Esophagus muscularis mucosa (tissue), 4 donors: ENCODE data around the gene SH3BP4. TPM values are rescaled to one million over a fixed set of nuclear protein-coding genes. Genes with fewer than 3 reads are reported as not detected.

ENCODE experiments used
- DNase-seq: peaks from one replicate; pipeline ENCODE4 v3.0.0-alpha.2; 2017; ENCODE audit errors: extremely low spot score
- H3K27ac ChIP-seq, 4 donors: fragments of 200-600 bp; sonication (generic); replicated peaks in 1 of 4; 1 replicate in 3 of 4; 2 replicates in 1 of 4; pipeline ENCODE4 v1.5.1; 2016 to 2019; ENCODE audit warnings: mild to moderate bottlenecking in 1 of 4
- H3K27me3 ChIP-seq, 4 donors: fragments of 200-600 bp; sonication (generic); one replicate each; pipeline versions ENCODE4 v1.5.1 to v1.6.0; 2016 to 2019
- H3K36me3 ChIP-seq, 4 donors: fragments of 200-600 bp; sonication (generic); one replicate each; pipeline ENCODE4 v1.5.1; 2016 to 2019
- H3K4me1 ChIP-seq, 4 donors: fragments of 200-600 bp; sonication (generic); one replicate each; pipeline ENCODE4 v1.5.1; 2016 to 2019
- H3K4me3 ChIP-seq, 4 donors: fragments of 200-600 bp; sonication (generic); 1 replicate in 2 of 4; 2 replicates in 2 of 4; pipeline ENCODE4 v1.5.1; 2016 to 2019; ENCODE audit warnings: mild to moderate bottlenecking in 4 of 4, moderate library complexity in 1 of 4
- H3K9me3 ChIP-seq, 4 donors: fragments of 200-600 bp; sonication (generic); 1 replicate in 3 of 4; 2 replicates in 1 of 4; pipeline ENCODE4 v1.5.1; 2016 to 2019
- EP300 ChIP-seq: sonication (generic); formaldehyde crosslinking; IDR thresholded peaks from one replicate; pipeline ENCODE4 v1.6.1; 2017; ENCODE audit warnings: antibody characterized with exemption
- POLR2A ChIP-seq: fragments of 450-650 bp; IDR thresholded peaks from one replicate; pipeline ENCODE4 v1.6.1; 2017; ENCODE audit warnings: antibody characterized with exemption, moderate library complexity, mild to moderate bottlenecking, low read depth
- POLR2AphosphoS5 ChIP-seq, 2 donors: sonication (generic); formaldehyde crosslinking; IDR thresholded peaks; one replicate each; pipeline ENCODE4 v1.6.1; 2017; ENCODE audit warnings: antibody characterized with exemption in 2 of 2
- WGBS: methylation state at CpG from one replicate; pipeline ENCODE4 v1.1.5; 2018; 5-methylcytosine and 5-hydroxymethylcytosine counted together
- intact Hi-C: fragments of 100-400 bp; cut with DNase I; formaldehyde crosslinking; loops from one replicate; pipeline ENCODE4 v1.15.1; 2023
- total RNA-seq, 4 donors: library from RNA; depleted of rRNA; stranded (reverse); fragments of >200 nt; gene quantifications; one replicate each; pipeline versions ENCODE4 v1.1.0 to v1.2.1, GENCODE V29; 2016
- TF ChIP-seq, protein P1 (sequence below), 3 experiments: fragments of 200-600 bp in 2 of 3; fragments of 450-650 bp in 1 of 3; sonication (generic) in 2 of 3; IDR thresholded peaks; one replicate each; pipeline ENCODE4 v1.5.1; 2017 to 2019; ENCODE audit warnings: antibody characterized with exemption in 3 of 3, mild to moderate bottlenecking in 2 of 3, moderate library complexity in 1 of 3

Gene SH3BP4, protein sequence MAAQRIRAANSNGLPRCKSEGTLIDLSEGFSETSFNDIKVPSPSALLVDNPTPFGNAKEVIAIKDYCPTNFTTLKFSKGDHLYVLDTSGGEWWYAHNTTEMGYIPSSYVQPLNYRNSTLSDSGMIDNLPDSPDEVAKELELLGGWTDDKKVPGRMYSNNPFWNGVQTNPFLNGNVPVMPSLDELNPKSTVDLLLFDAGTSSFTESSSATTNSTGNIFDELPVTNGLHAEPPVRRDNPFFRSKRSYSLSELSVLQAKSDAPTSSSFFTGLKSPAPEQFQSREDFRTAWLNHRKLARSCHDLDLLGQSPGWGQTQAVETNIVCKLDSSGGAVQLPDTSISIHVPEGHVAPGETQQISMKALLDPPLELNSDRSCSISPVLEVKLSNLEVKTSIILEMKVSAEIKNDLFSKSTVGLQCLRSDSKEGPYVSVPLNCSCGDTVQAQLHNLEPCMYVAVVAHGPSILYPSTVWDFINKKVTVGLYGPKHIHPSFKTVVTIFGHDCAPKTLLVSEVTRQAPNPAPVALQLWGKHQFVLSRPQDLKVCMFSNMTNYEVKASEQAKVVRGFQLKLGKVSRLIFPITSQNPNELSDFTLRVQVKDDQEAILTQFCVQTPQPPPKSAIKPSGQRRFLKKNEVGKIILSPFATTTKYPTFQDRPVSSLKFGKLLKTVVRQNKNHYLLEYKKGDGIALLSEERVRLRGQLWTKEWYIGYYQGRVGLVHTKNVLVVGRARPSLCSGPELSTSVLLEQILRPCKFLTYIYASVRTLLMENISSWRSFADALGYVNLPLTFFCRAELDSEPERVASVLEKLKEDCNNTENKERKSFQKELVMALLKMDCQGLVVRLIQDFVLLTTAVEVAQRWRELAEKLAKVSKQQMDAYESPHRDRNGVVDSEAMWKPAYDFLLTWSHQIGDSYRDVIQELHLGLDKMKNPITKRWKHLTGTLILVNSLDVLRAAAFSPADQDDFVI
- total RNA-seq: 10 to 100 TPM; 25.3 to 63.1 (median 48.4) TPM

DNA sequence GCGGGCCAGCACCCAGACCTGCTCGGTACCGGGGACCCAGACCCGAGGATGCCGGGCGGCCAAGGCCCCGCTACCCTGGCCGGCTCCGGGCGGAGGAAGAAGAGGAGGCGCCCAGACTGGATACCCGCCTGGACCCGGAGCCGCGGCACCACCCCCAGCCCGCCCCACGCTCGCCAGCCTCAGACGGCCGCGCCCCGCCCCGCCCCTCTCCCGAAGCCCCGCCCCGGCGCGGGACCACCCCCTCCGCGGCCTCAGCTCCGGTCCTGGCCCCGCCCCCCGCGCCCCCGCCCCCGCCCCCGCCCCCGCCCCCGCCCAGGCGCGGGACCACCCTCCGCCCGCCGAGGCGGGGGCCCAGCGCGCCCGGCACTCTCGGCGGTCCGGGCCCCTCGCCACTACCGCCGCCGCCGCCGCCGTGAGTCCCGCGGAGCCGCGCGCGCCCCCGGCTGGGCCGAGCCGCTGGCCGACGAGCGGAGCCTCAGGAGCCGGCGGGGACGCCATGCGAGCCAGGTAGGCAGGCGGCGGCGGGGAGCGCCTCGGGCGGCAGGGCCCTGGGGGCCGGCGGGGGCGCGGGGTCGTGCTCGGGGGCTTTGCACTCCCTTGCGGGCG is at the start of gene SH3BP4:
SH3BP4 (plus strand) TSS at position 354 of the 606 bp plus-strand sequence. CDS start 82,986 bp downstream, outside the sequence.
- Histone ChIP-seq H3K27ac (peak within 1 kb of the TSS; percentile 85 to 88 (median 86)), H3K27me3 (peaks cover 0 to 4% (median 0%) of the 10 kb centered on the region in 4 donors), H3K36me3 (no peaks in the 10 kb centered on the region), H3K9me3 (no peaks in the 10 kb centered on the region), H3K4me1 (peaks cover 22 to 63% (median 48%) of the 10 kb centered on the region in 4 donors), H3K4me3 (peak within 1 kb of the TSS; percentile 80 to 96 (median 90))
- intact Hi-C loops: loop anchor here (2.0 to 10.0 kb wide), 2 partner anchors 99 to 143 kb away; no protein-coding TSS in a partner anchor
- DNase-seq: no peak
- WGBS: 0% methylated on average over 8 of the region's 88 CpGs
- no peak for TF ChIP-seq EP300
- TF ChIP-seq, protein P1, sequence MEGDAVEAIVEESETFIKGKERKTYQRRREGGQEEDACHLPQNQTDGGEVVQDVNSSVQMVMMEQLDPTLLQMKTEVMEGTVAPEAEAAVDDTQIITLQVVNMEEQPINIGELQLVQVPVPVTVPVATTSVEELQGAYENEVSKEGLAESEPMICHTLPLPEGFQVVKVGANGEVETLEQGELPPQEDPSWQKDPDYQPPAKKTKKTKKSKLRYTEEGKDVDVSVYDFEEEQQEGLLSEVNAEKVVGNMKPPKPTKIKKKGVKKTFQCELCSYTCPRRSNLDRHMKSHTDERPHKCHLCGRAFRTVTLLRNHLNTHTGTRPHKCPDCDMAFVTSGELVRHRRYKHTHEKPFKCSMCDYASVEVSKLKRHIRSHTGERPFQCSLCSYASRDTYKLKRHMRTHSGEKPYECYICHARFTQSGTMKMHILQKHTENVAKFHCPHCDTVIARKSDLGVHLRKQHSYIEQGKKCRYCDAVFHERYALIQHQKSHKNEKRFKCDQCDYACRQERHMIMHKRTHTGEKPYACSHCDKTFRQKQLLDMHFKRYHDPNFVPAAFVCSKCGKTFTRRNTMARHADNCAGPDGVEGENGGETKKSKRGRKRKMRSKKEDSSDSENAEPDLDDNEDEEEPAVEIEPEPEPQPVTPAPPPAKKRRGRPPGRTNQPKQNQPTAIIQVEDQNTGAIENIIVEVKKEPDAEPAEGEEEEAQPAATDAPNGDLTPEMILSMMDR (IDR thresholded peaks at IDR 0.05): no peak
- TF ChIP-seq POLR2A: no peak
- peak; percentile 13 to 75 for TF ChIP-seq POLR2AphosphoS5 (IDR thresholded peaks at IDR 0.05)

DNA sequence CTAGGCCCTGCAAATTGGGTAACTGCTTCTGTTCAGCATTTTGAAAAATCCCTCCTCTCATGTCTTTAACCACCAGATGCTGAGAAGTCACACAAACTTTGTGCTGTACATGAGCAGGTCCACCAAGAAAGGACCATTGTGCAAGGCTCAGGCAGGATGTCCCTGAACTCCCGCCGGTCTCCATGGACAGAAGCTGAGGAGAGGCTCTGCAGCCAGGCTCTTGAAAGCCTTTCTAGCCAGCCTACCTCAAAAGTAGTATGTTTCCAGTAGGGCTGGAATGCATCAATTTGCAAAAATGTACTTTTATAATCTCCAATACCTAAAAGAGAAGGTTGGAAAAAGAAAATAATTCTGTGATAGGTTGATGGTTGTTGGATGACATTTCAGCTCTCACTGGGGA is 47.0 kb upstream of the SH3BP4 start:
- Histone ChIP-seq H3K36me3 (no peaks in the 10 kb centered on the region), H3K27ac (no peak overlapping the region), H3K9me3 (no peaks in the 10 kb centered on the region), H3K4me1 (no peaks in the 10 kb centered on the region), H3K27me3 (no peaks in the 10 kb centered on the region), H3K4me3 (no peak overlapping the region)
- 93% methylated on average over 2 of the region's 2 CpGs for WGBS
- peak; percentile 80 for DNase-seq
- intact Hi-C loops: no loop called here
- no peak for TF ChIP-seq POLR2A
- no peak for TF ChIP-seq POLR2AphosphoS5 (IDR thresholded peaks at IDR 0.05)
- TF ChIP-seq, protein P1 (IDR thresholded peaks at IDR 0.05): no peak

DNA sequence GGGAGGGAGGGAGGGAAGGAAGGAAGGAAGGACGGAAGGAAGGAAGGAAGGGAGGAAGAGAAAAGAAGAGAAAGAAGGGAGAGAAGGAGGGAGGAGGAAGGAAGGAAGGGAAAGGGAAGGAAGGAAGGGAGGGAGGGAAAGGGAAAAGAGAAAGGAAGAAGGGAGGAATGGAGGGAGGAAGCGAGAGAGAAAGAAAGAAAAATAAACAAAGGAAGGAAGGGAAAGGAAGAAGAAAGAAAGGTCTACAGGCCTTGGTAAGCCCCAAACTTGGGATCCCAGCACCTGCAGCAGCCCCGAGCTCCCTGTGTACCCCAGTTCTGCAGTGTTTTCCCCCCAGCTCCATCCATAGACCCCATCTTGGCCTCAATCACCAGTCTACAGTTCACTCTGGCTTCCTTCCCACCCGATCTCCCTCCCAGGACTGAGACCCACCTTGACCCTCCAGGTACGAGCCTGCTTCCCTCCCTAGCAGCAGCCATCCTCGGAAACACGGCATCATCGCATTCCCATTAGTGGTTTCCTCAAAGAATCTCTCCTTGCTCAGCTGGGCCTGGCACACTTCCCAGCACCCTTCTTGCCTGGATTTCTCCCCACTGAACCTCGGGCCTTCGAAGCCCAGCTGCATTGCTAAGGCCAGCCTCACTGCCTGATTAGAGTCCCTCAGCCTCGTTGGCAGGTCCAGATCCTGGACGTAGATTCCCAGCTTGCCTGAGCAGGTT is 46.1 kb upstream of the SH3BP4 start:
- Histone ChIP-seq H3K4me1 (no peaks in the 10 kb centered on the region), H3K9me3 (no peaks in the 10 kb centered on the region), H3K27me3 (no peaks in the 10 kb centered on the region), H3K27ac (no peak overlapping the region), H3K4me3 (no peak overlapping the region), H3K36me3 (no peaks in the 10 kb centered on the region)
- 86% methylated on average over 12 of the region's 12 CpGs for WGBS
- TF ChIP-seq, protein P1 (IDR thresholded peaks at IDR 0.05): no peak
- TF ChIP-seq EP300 (no peak), POLR2AphosphoS5 (IDR thresholded peaks at IDR 0.05) (no peak), POLR2A (no peak)
- DNase-seq: peak; percentile 62
- intact Hi-C loops: no loop called here

DNA sequence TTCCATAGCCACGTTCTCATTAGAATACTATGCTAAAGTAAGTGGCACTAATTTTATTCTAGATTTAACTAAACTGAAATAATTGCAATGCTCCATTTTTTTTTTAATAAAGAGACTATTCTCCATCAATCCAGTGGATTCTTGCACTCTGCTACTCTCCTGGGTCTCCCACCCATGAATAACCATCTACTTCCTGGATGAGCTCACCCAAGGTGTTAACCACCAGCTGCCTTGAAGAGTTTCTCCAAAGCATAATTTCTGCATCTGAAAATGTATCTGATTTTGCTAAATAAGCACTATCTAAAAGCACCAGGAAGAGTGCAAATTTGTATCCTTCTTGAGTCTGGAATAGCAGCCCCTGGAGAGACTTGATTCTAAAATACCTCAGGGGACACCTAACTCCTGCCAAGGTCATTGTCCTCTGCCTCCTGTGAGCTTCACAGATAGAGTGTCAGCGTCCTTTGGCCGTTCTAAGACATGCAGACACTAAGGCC is 41.6 kb upstream of the SH3BP4 start:
- DNase-seq: no peak
- H3K36me3 ChIP-seq: no peaks in the 10 kb centered on the region
- H3K27me3 ChIP-seq: no peaks in the 10 kb centered on the region
- H3K9me3 ChIP-seq: no peaks in the 10 kb centered on the region
- no peak overlapping the region for H3K27ac ChIP-seq
- H3K4me3 ChIP-seq: no peak overlapping the region
- intact Hi-C loops: no loop called here
- 92% methylated on average over 3 of the region's 3 CpGs for WGBS
- no peak for TF ChIP-seq POLR2A
- TF ChIP-seq POLR2AphosphoS5 (IDR thresholded peaks at IDR 0.05): no peak
- TF ChIP-seq, protein P1 (IDR thresholded peaks at IDR 0.05): no peak
- TF ChIP-seq EP300: no peak
- H3K4me1 ChIP-seq: no peaks in the 10 kb centered on the region
